Hematopoietic multipotent progenitor cell treated with erythropoietin and hydrocortisone succinate and interleukin-3 and kit ligand, for 15 days (in vitro differentiated cells): ENCODE data around the gene SLC10A7.
A peak's percentile ranks its signal among the peaks of the same experiment; 100 is the strongest.
"Not testable (repeated sequence)": the region's sequence is repeated elsewhere in the genome, so short reads cannot be mapped to it uniquely, and the experiment has no call there.

Experiments
- DNase-seq: peaks from one replicate; pipeline ENCODE4 v3.0.0-alpha.2; 2015; ENCODE audit warnings: low spot score

SLC10A7 gene

DNA sequence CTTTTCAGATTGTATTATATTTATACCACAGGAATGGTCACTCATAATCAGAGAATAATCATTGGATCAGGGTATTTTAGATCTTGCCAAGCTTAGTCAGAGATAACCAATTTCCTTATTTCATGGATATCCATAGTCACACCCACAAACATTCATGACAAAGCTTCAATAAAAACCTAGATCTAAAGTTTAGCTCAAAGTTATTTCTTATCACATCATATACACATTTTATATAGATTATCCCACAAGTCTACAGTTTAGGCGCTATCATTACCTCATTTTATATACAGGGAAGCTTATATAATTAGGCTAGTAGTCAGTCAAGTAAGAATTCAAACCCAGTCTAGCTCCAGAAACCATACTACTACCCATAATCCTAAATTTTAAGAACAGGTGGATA, 82.3 kb downstream of the SLC10A7 start:
- DNase-seq, result no peak

DNA sequence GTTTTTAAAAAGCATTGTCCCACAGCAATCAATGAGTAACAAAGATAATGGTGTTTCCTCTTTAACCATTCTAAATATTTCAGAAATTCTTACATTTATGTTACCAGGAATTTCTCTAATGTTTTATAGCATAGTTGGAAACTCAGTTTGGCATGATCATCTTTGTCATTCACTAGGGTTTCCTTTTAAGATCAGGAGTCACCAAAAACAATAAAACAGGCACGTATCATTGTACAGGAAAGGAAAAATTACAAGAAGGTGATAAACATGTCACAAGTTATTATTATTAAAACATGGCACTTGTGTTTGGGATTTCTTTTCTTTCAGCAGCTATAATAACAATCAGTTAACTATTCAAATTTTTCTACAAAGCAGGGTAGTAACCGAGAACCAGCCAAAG, 84.0 kb downstream of the SLC10A7 start:
- DNase-seq, result no peak

GRCh38 chr4:146436423-146437162, 85.1 kb downstream of the SLC10A7 start:
- no peak for DNase-seq

GRCh38 chr4:146435962-146436361, 85.8 kb downstream of the SLC10A7 start:
- no peak for DNase-seq

- DNase-seq, result no peak
These were observed 89.7 kb downstream of the SLC10A7 start for GRCh38 chr4:146432065-146432464.

DNA sequence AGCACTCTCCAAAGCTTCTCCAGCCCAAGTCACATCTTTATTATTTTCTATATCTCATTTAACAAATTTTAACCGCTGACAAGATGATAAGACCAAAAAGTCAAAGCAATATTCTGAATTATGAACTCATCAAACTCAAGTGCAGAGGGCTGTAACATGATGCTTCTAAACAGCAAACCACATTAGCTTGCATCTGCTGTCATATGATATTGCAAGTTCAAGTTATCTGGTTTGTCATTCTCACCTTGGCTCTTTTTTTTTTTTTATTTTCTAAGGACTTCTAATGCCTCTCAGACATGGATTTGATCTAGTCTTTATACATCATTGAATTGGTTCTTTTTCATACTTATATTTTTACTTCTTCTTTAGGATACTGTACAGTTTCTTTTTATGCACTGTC, 93.4 kb downstream of the SLC10A7 start:
- no peak for DNase-seq

- DNase-seq, result no peak
These were observed 103.9 kb downstream of the SLC10A7 start for GRCh38 chr4:146417822-146418221.

DNA sequence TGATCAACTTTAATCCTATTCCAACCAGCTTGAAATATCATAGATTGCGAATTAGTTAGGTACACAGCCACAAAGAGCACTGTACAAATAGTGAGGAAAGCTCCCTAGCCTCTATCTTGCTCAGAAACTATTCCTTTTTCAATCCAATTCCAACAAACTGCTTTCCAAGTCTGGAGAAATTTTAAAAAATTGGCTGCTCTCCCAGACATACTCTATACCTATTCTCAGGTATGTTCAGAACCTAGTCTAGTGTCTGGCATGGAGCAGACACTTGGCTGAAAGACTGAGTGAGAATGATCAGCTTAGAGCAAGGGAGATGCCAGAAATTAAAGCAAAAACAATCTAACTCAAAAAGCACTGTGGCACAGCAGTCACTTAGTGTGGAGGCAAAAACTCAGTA, 105.9 kb downstream of the SLC10A7 start:
- no peak for DNase-seq

DNA sequence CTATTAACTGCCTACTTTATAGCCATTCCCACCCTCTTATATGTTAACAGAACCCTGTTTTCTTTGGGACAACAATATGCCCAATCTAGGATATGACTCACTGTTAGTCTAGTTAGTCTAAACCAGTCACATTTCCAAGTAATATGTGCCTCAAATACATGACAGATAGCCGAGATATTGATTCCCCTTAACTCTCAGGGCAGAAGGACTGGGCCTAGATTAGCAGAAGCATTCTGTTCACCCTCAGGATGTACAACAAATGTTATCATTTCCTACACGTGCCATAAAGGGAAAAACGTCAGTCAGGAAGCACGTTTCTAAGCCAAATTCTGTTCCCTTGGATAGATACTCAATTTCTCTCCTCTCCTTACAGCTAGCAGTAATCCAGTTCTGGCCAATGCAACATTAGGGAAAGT, 114.1 kb downstream of the SLC10A7 start:
- peak; percentile 3 for DNase-seq

GRCh38 chr4:146407257-146407656, 114.5 kb downstream of the SLC10A7 start:
- no peak for DNase-seq

GRCh38 chr4:146401274-146401673, 120.5 kb downstream of the SLC10A7 start:
- DNase-seq, result no peak

GRCh38 chr4:146398896-146399445, 122.8 kb downstream of the SLC10A7 start:
- no peak for DNase-seq

GRCh38 chr4:146398404-146398803, 123.3 kb downstream of the SLC10A7 start:
- DNase-seq, result no peak

GRCh38 chr4:146389561-146389960, 132.2 kb downstream of the SLC10A7 start:
- no peak for DNase-seq

- no peak for DNase-seq
These were observed 139.5 kb downstream of the SLC10A7 start for GRCh38 chr4:146382194-146382593.

DNA sequence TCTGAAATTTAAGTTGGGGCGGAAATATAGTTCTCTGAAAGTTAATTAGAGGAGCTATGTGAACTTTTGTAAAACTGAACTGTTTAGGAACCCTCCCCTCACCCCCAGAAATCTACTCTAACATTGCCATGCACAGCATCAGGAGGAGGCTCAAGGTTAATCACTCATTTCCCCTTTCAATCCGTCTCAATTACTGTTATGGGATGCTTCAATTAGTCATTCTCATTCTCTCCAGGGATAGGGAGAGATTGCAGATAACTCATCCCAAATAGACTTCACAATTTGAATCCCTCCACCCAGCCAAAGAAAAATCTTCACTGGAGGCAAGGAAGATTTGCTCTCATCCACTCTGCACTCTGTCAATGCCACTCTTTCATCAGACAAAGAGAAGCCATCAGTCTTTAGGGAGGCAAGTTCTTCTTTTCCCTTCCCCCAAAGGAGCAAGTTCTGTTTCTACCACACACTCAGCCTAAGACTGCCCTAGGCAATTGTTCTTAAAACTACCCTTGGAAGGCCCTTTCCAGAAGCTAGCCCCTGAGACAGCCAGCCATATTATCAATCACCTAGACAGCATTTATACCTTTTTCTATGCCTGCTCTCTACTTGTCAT, 140.4 kb downstream of the SLC10A7 start:
- DNase-seq, result no peak

- DNase-seq, result no peak
These were observed 142.0 kb downstream of the SLC10A7 start for GRCh38 chr4:146379744-146380143.

GRCh38 chr4:146371812-146372211, 149.9 kb downstream of the SLC10A7 start:
- DNase-seq, result no peak

DNA sequence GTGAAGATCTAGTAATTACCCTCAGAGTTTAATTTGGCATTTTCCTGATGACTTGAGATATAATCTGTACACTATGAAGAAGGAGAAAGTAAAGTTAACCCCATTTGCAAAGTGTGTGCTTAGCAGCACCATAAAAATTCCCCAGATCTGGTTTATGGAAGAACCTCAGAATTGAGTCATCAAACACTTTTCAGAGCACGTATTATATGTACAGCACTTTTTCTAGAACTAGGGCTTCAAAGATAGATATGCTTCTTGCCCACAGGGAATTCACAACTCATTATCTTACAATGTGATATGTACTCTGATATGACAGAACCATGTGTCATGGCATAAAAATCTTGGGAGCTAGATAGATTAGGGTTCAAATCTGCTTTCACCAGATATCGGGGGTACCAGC, 150.9 kb downstream of the SLC10A7 start:
- no peak for DNase-seq

DNA sequence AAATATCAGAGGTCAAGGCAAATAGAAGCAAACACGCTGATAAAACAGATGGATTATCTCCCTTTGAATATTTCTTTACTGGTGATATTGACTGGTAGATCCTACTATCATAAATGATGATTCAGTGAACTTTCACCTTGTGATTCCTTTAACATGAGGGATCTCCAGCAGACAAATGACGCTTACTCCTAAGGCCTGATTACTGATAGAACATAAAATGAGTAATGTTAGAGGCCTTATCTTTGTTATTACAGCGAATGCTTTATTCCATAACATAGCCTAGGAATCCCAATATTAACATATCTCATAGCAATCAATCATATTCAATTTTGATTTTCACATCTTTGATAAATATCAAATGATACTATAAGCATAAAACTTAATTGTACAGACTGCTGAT, 152.3 kb downstream of the SLC10A7 start:
- no peak for DNase-seq

DNA sequence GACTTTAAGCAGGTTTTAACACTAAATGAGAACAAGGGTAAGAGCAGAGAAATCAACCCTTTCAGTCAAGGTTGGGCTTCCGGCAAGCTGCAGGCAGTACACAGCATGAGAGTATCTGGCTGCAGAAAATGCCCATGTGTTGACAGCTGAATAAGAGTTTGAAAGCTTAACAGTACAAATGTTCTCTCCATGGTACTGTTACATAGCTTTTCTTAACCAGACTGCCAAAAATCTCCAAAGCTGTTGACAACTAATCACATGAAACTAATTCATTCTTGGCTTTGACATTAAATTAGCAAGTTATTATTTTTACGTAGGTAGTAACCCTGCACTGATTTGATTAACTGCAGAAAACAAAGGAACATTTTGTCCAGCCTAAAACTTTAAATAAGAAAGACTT, 153.5 kb downstream of the SLC10A7 start:
- DNase-seq, result no peak

DNA sequence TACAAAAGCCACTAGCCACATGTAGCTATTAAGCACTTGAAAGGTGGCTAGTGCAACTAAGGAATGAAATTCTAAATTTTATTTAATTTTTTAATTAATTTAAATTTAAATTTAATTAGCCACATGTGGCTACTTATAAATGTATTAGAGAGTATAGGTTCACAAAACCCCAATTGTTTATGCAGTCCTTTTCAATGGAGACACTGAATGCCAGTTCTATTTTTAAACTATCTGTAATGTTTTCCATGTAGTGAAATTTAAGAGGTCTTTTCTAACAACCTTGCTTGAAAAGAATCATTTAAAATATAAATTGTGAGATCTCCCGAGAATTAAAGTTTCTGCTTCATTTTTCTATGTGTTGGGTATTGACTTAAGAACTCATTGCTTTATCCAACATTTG, 154.4 kb downstream of the SLC10A7 start:
- no peak for DNase-seq

- DNase-seq, result no peak
These were observed 162.0 kb downstream of the SLC10A7 start for GRCh38 chr4:146359771-146360170.

DNA sequence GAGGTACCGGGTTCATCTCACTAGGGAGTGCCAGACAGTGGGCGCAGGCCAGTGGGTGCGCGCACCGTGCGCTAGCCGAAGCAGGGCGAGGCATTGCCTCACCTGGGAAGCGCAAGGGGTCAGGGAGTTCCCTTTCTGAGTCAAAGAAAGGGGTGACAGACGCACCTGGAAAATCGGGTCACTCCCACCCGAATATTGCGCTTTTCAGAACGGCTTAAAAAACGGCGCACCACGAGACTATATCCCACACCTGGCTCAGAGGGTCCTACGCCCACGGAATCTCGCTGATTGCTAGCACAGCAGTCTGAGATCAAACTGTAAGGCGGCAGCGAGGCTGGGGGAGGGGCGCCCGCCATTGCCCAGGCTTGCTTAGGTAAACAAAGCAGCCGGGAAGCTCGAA, 171.6 kb downstream of the SLC10A7 start:
- DNase-seq, result not testable (repeated sequence)
